ENCODE data around the gene SLC16A1. TPM values are rescaled to one million over a fixed set of nuclear protein-coding genes. Genes with fewer than 3 reads are reported as not detected.

Gene SLC16A1
- total and polyA plus RNA-seq, 2 experiments from 2014 or later = 231 to 593 TPM

- no peak for TF ChIP-seq REST (IDR thresholded peaks at IDR 0.05; ENCODE audit: unreplicated experiment)
Measured at GRCh38 chr1:112988367-112988766, 32.4 kb upstream of the SLC16A1 start (continued).

- no peak for ATAC-seq
- Mint-ChIP-seq H3K27me3 (ENCODE audit: insufficient read depth, low read depth, poor library complexity) (no peaks in the 10 kb centered on the region), H3K9me3 (no peaks in the 10 kb centered on the region), H3K4me3 (no peak overlapping the region), H3K27ac (no peak overlapping the region), H3K36me3 (ENCODE audit: low read depth) (no peaks in the 10 kb centered on the region), H3K4me1 (peaks cover 4% of the 10 kb centered on the region; the same call in 2 of the 3 replicates)
- H2AFZ ChIP-seq = no peak overlapping the region
- H3K9me2 ChIP-seq (ENCODE audit: insufficient read depth) = no peaks in the 10 kb centered on the region
- no peaks in the 10 kb centered on the region for H4K20me1 ChIP-seq (replicated peaks; ENCODE audit: insufficient read depth)
- H3F3A ChIP-seq (replicated peaks; ENCODE audit: low read depth) = peaks cover 12% of the 10 kb centered on the region; the same call in 1 of the 2 replicates
- H3K27ac ChIP-seq (ENCODE audit: low read depth) = no peak overlapping the region
- H3K27me3 ChIP-seq (ENCODE audit: insufficient read depth) = no peaks in the 10 kb centered on the region
- H3K36me3 ChIP-seq (ENCODE audit: insufficient read depth) = no peaks in the 10 kb centered on the region
- no peak for DNase-seq (ENCODE audit: low spot score)
- 0 out of 2 replicates have a peak, but pooled peaks cover 8% of the 10 kb centered on the region for H3K4me1 ChIP-seq (ENCODE audit: insufficient read depth)
- H3K4me3 ChIP-seq = no peak overlapping the region
- no peak overlapping the region for H3K4me2 ChIP-seq
- no peaks in the 10 kb centered on the region for H3K79me2 ChIP-seq (replicated peaks; ENCODE audit: insufficient read depth)
- TF ChIP-seq JUNB (IDR thresholded peaks at IDR 0.05; ENCODE audit: unreplicated experiment) = no peak
- no peak for TF ChIP-seq ZNF331 (CRISPR knock-in tag; IDR thresholded peaks at IDR 0.05; ENCODE audit: low read depth)
- no peak for TF ChIP-seq CTCF (conservative IDR thresholded peaks at IDR 0.05; ENCODE audit: low read depth in 2 of 2)
- no peak for TF ChIP-seq REST (IDR thresholded peaks at IDR 0.05; ENCODE audit: unreplicated experiment)
- no peak for TF ChIP-seq STAT1 (IDR thresholded peaks at IDR 0.05; ENCODE audit: unreplicated experiment)
- TF ChIP-seq CREB1 (CRISPR knock-in tag; IDR thresholded peaks at IDR 0.05; ENCODE audit: low read depth) = no peak
- no peak for TF ChIP-seq EZH2 (IDR thresholded peaks at IDR 0.05; ENCODE audit: low read depth, unreplicated experiment)
- TF ChIP-seq EZH2phosphoT487 (IDR thresholded peaks at IDR 0.05; ENCODE audit: unreplicated experiment) = no peak
- no peak for TF ChIP-seq ZNF114 (CRISPR knock-in tag; IDR thresholded peaks at IDR 0.05)
- TF ChIP-seq ETS1 (IDR thresholded peaks at IDR 0.05) = no peak
- TF ChIP-seq NANOG (IDR thresholded peaks at IDR 0.05; ENCODE audit: borderline replicate concordance) = no peak
Measured at GRCh38 chr1:112985123-112985522, 29.1 kb upstream of the SLC16A1 start.

Data from GM23338 (cell line).